Germinal center (tissue), 1 donor: ENCODE results near the gene CC2D1B.
"Not testable (repeated sequence)": the region's sequence is repeated elsewhere in the genome, so short reads cannot be mapped to it uniquely, and the experiment has no call there.

Experiments used
- DNase-seq: peaks from one replicate; pipeline ENCODE4 v3.0.0; 2012; ENCODE audit warnings: mixed read lengths, low spot score

CC2D1B gene

GRCh38 chr1:52365746-52366516 lies at the start of gene CC2D1B:
CC2D1B (minus strand) TSS chr1:52366205; CDS start chr1:52364620, 1,585 bp downstream.
- peak; percentile 100 for DNase-seq

GRCh38 chr1:52414942-52415341 lies 48.9 kb upstream of the CC2D1B start:
- no peak for DNase-seq

GRCh38 chr1:52413410-52413989 lies 47.5 kb upstream of the CC2D1B start:
- no peak for DNase-seq

GRCh38 chr1:52404975-52405338 lies 39.0 kb upstream of the CC2D1B start:
- DNase-seq = no peak

GRCh38 chr1:52404116-52404974 lies 38.3 kb upstream of the CC2D1B start, which contains the start of the genes ORC1 and PRPF38A:
ORC1 (minus strand) TSS chr1:52404423; CDS start chr1:52402223, 2,200 bp downstream.
PRPF38A (plus strand) TSS chr1:52404602; CDS start chr1:52404750, 148 bp downstream.
- peak; percentile 99 for DNase-seq

- DNase-seq = peak; percentile 54
Measured at GRCh38 chr1:52403566-52404115, 37.6 kb upstream of the CC2D1B start.

- no peak for DNase-seq
Measured at GRCh38 chr1:52402860-52403240, 36.8 kb upstream of the CC2D1B start.

GRCh38 chr1:52400131-52400530 lies 34.1 kb upstream of the CC2D1B start:
- no peak for DNase-seq

- no peak for DNase-seq
Measured at GRCh38 chr1:52399629-52400028, 33.6 kb upstream of the CC2D1B start.

- no peak for DNase-seq
Measured at GRCh38 chr1:52393174-52393573, 27.2 kb upstream of the CC2D1B start.

GRCh38 chr1:52386458-52386857 lies 20.5 kb upstream of the CC2D1B start:
- DNase-seq = no peak

- DNase-seq = no peak
Measured at GRCh38 chr1:52385376-52385775, 19.4 kb upstream of the CC2D1B start.

GRCh38 chr1:52369851-52370250 lies 3.8 kb upstream of the CC2D1B start:
- DNase-seq = not testable (repeated sequence)

GRCh38 chr1:52368383-52369172 lies 2.6 kb upstream of the CC2D1B start:
- DNase-seq = peak; percentile 62

- DNase-seq = no peak
Measured at GRCh38 chr1:52367272-52367671, 1.3 kb upstream of the CC2D1B start.

GRCh38 chr1:52366517-52366827 lies 467 bp upstream of the CC2D1B start:
- no peak for DNase-seq

- DNase-seq = no peak
Measured at GRCh38 chr1:52365071-52365745, 797 bp downstream of the CC2D1B start.

GRCh38 chr1:52364235-52364839 lies 1.7 kb downstream of the CC2D1B start:
- no peak for DNase-seq

- DNase-seq = no peak
Measured at GRCh38 chr1:52360595-52360968, 5.4 kb downstream of the CC2D1B start.

GRCh38 chr1:52359676-52360594 lies 6.1 kb downstream of the CC2D1B start:
- DNase-seq = no peak
